MCF 10A (cell line): Measurements from ENCODE around the gene COTL1. TPM values are rescaled to one million over a fixed set of nuclear protein-coding genes. Genes with fewer than 3 reads are reported as not detected.

Experiments used
- BruUV-seq: library from RNA; stranded (reverse); fragments of 400-500 nt; replicated peaks from 2 replicates; lab custom pipeline; 2021; lab: Mats Ljungman, UMichigan
- CTCF ChIA-PET: fragments of 300-600 bp; sonication (Branson Sonifier 250); formaldehyde crosslinking; extraction: SDS; loops from one replicate; lab custom pipeline; 2021; ENCODE audit warnings: antibody characterized with exemption, inconsistent platforms; lab: Yijun Ruan, JAX
- POLR2A ChIA-PET: fragments of 300-600, 350-650 bp; sonication (Branson Sonifier 250); formaldehyde crosslinking; extraction: SDS; loops from one replicate; lab custom pipeline; 2020; ENCODE audit warnings: antibody characterized with exemption, inconsistent platforms; lab: Yijun Ruan, JAX
- DNase-seq: peaks from one replicate; pipeline ENCODE4 v3.0.0-alpha.2; 2018; ENCODE audit not compliant: unreplicated experiment
- H3K27ac Mint-ChIP-seq: one replicate; pipeline ENCODE4 v1.8.0; 2022; ENCODE audit warnings: mild to moderate bottlenecking, low read depth, mixed read lengths; ENCODE audit not compliant: unreplicated experiment
- H3K27me3 Mint-ChIP-seq: one replicate; pipeline ENCODE4 v1.8.0; 2022; ENCODE audit warnings: mixed read lengths; ENCODE audit not compliant: insufficient read depth, unreplicated experiment
- H3K36me3 Mint-ChIP-seq: one replicate; pipeline ENCODE4 v1.8.0; 2022; ENCODE audit warnings: mild to moderate bottlenecking, moderate library complexity, mixed read lengths; ENCODE audit not compliant: insufficient read depth, unreplicated experiment
- H3K4me1 Mint-ChIP-seq: one replicate; pipeline ENCODE4 v1.8.0; 2022; ENCODE audit warnings: mixed read lengths; ENCODE audit not compliant: insufficient read depth, unreplicated experiment
- H3K4me3 Mint-ChIP-seq: one replicate; pipeline ENCODE4 v1.8.0; 2022; ENCODE audit warnings: mild to moderate bottlenecking, moderate library complexity, mixed read lengths; ENCODE audit not compliant: unreplicated experiment
- H3K9me3 Mint-ChIP-seq: one replicate; pipeline ENCODE4 v1.8.0; 2022; ENCODE audit warnings: mixed read lengths; ENCODE audit not compliant: unreplicated experiment
- CTCF ChIP-seq: fragments of 200-600 bp; IDR thresholded peaks from one replicate; pipeline ENCODE4 v1.8.0; 2022; ENCODE audit warnings: antibody characterized with exemption, mild to moderate bottlenecking; ENCODE audit not compliant: unreplicated experiment
- intact Hi-C: fragments of 100-400 bp; cut with micrococcal nuclease; formaldehyde crosslinking; loops from 2 replicates; pipeline ENCODE4 v1.14.1; 2022
- total RNA-seq: library from RNA; stranded (reverse); gene quantifications from 2 replicates; pipeline ENCODE4 v1.2.3, GENCODE V29; 2022

The COTL1 gene
- total RNA-seq, 1 experiment from 2014 or later = 269 TPM

GRCh38 chr16:84608282-84608681, 9.6 kb downstream of the COTL1 start:
- Mint-ChIP-seq H3K4me3 (no peak overlapping the region), H3K27ac (peak overlapping the region; percentile 24), H3K9me3 (no peaks in the 10 kb centered on the region), H3K4me1 (peaks cover 4% of the 10 kb centered on the region), H3K36me3 (peaks cover 11% of the 10 kb centered on the region), H3K27me3 (no peaks in the 10 kb centered on the region)
- CTCF ChIA-PET = no interaction called here
- POLR2A ChIA-PET = no interaction called here
- intact Hi-C loops = no loop called here
- no peak for DNase-seq
- no peak for TF ChIP-seq CTCF
- BruUV-seq = no TSS peak

- no peak overlapping the region for H3K4me3 Mint-ChIP-seq
- ChIA-PET POLR2A (no interaction called here), CTCF (interaction anchor here (2.4 kb wide), 1 partner anchor 15 kb away, joined by 12 read pairs; no protein-coding TSS in a partner anchor)
- intact Hi-C loops = no loop called here
- DNase-seq = no peak
- no peak for TF ChIP-seq CTCF
- H3K27ac Mint-ChIP-seq = peak overlapping the region; percentile 24
- no TSS peak for BruUV-seq
- peaks cover 10% of the 10 kb centered on the region for H3K4me1 Mint-ChIP-seq
- H3K36me3 Mint-ChIP-seq = peaks cover 11% of the 10 kb centered on the region
- no peaks in the 10 kb centered on the region for H3K27me3 Mint-ChIP-seq
- no peaks in the 10 kb centered on the region for H3K9me3 Mint-ChIP-seq
Observed at GRCh38 chr16:84607694-84608093, 10.2 kb downstream of the COTL1 start.

GRCh38 chr16:84607061-84607460, 10.8 kb downstream of the COTL1 start:
- no TSS peak for BruUV-seq
- Mint-ChIP-seq H3K27ac (no peak overlapping the region), H3K4me3 (no peak overlapping the region), H3K27me3 (no peaks in the 10 kb centered on the region), H3K36me3 (peaks cover 8% of the 10 kb centered on the region), H3K9me3 (no peaks in the 10 kb centered on the region), H3K4me1 (peaks cover 10% of the 10 kb centered on the region)
- TF ChIP-seq CTCF = no peak
- intact Hi-C loops = no loop called here
- no peak for DNase-seq
- CTCF ChIA-PET = interaction anchor here (2.4 kb wide), 1 partner anchor 15 kb away, joined by 12 read pairs; no protein-coding TSS in a partner anchor
- POLR2A ChIA-PET = no interaction called here

- no peak for TF ChIP-seq CTCF
- Mint-ChIP-seq H3K36me3 (peaks cover 6% of the 10 kb centered on the region), H3K9me3 (no peaks in the 10 kb centered on the region), H3K27me3 (no peaks in the 10 kb centered on the region), H3K4me1 (peaks cover 10% of the 10 kb centered on the region), H3K27ac (no peak overlapping the region), H3K4me3 (no peak overlapping the region)
- DNase-seq = no peak
- CTCF ChIA-PET = interaction anchor here (2.4 kb wide), 1 partner anchor 16 kb away, joined by 12 read pairs; no protein-coding TSS in a partner anchor
- POLR2A ChIA-PET = interaction anchor here (0.5 to 0.7 kb wide), 2 partner anchors 9 to 820 kb away, joined by 3 read pairs; no protein-coding TSS in a partner anchor
- no TSS peak for BruUV-seq
- intact Hi-C loops = no loop called here
Observed at GRCh38 chr16:84606081-84606875, 11.6 kb downstream of the COTL1 start.
